ENCODE results near the gene SIDT1. TPM values are rescaled to one million over a fixed set of nuclear protein-coding genes. Genes with fewer than 3 reads are reported as not detected.

The SIDT1 gene
- total RNA-seq (2014; rRNA removed; shearing (Covaris generic)) = 0.20 and 0.42 TPM in 2 replicates

GRCh38 chr3:113531826-113532697 is at the start of gene SIDT1:
SIDT1 (plus strand) TSS chr3:113532555; CDS start chr3:113533022, 467 bp downstream.
- Histone ChIP-seq H3K27ac (no peak within 1 kb of the TSS), H3K27me3 (peaks cover 19% of the 10 kb centered on the region; the same call in 1 of the 2 replicates), H3K4me1 (peaks cover 7% of the 10 kb centered on the region), H3K9me3 (replicated peaks) (no peaks in the 10 kb centered on the region; the same call in 1 of the 2 replicates), H3K36me3 (no peaks in the 10 kb centered on the region), H3K4me3 (peak within 1 kb of the TSS; percentile 52)
- DNase-seq = no peak

GRCh38 chr3:113485161-113485609 is 47.2 kb upstream of the SIDT1 start:
- no peaks in the 10 kb centered on the region for H3K4me1 ChIP-seq
- H3K27ac ChIP-seq = no peak overlapping the region
- DNase-seq = no peak
- H3K36me3 ChIP-seq = 0 out of 2 replicates have a peak, but pooled peaks cover 10% of the 10 kb centered on the region
- peaks cover 5% of the 10 kb centered on the region; the same call in 1 of the 2 replicates for H3K9me3 ChIP-seq (replicated peaks)
- no peaks in the 10 kb centered on the region for H3K27me3 ChIP-seq
- no peak overlapping the region for H3K4me3 ChIP-seq

- peaks cover 13% of the 10 kb centered on the region for H3K4me1 ChIP-seq
- H3K27ac ChIP-seq = no peak overlapping the region
- H3K9me3 ChIP-seq (replicated peaks) = no peaks in the 10 kb centered on the region
- peak in 1 of 2 experiments; percentile 39 for DNase-seq
- no peaks in the 10 kb centered on the region for H3K36me3 ChIP-seq
- no peaks in the 10 kb centered on the region for H3K27me3 ChIP-seq
- H3K4me3 ChIP-seq = no peak overlapping the region
Observed at GRCh38 chr3:113495035-113495434, 37.3 kb upstream of the SIDT1 start.

GRCh38 chr3:113496924-113497323 is 35.4 kb upstream of the SIDT1 start:
- peaks cover 13% of the 10 kb centered on the region for H3K4me1 ChIP-seq
- peak in 1 of 2 experiments; percentile 23 for DNase-seq
- H3K4me3 ChIP-seq = no peak overlapping the region
- no peaks in the 10 kb centered on the region for H3K9me3 ChIP-seq (replicated peaks)
- no peaks in the 10 kb centered on the region for H3K27me3 ChIP-seq
- H3K27ac ChIP-seq = no peak overlapping the region
- H3K36me3 ChIP-seq = no peaks in the 10 kb centered on the region

GRCh38 chr3:113498221-113499005 is 33.9 kb upstream of the SIDT1 start:
- H3K27me3 ChIP-seq = no peaks in the 10 kb centered on the region
- H3K4me3 ChIP-seq = no peak overlapping the region
- H3K36me3 ChIP-seq = no peaks in the 10 kb centered on the region
- H3K4me1 ChIP-seq = peaks cover 13% of the 10 kb centered on the region
- H3K27ac ChIP-seq = peak overlapping the region; percentile 50
- H3K9me3 ChIP-seq (replicated peaks) = no peaks in the 10 kb centered on the region
- peak in 1 of 2 experiments; percentile 8 for DNase-seq

- peak overlapping the region; percentile 50; the same call in 1 of the 2 replicates for H3K27ac ChIP-seq
- no peak for DNase-seq
Observed at GRCh38 chr3:113499081-113499480, 33.3 kb upstream of the SIDT1 start.

GRCh38 chr3:113501597-113501996 is 30.8 kb upstream of the SIDT1 start:
- Histone ChIP-seq H3K27ac (no peak overlapping the region), H3K36me3 (no peaks in the 10 kb centered on the region; the same call in 1 of the 2 replicates), H3K27me3 (no peaks in the 10 kb centered on the region), H3K9me3 (replicated peaks) (no peaks in the 10 kb centered on the region), H3K4me3 (no peak overlapping the region), H3K4me1 (peaks cover 13% of the 10 kb centered on the region)
- no peak for DNase-seq

More at GRCh38 chr3:113499081-113499480, 33.3 kb upstream of the SIDT1 start:
- Histone ChIP-seq H3K36me3 (no peaks in the 10 kb centered on the region), H3K4me1 (peaks cover 13% of the 10 kb centered on the region), H3K27me3 (no peaks in the 10 kb centered on the region), H3K9me3 (replicated peaks) (no peaks in the 10 kb centered on the region), H3K4me3 (no peak overlapping the region)

- Histone ChIP-seq H3K27me3 (no peaks in the 10 kb centered on the region), H3K27ac (no peak overlapping the region), H3K36me3 (no peaks in the 10 kb centered on the region; the same call in 1 of the 2 replicates), H3K4me1 (no peaks in the 10 kb centered on the region), H3K4me3 (no peak overlapping the region), H3K9me3 (replicated peaks) (no peaks in the 10 kb centered on the region)
- no peak for DNase-seq
Observed at GRCh38 chr3:113505867-113506266, 26.5 kb upstream of the SIDT1 start.

GRCh38 chr3:113507501-113508067 is 24.8 kb upstream of the SIDT1 start:
- no peak for DNase-seq
- H3K9me3 ChIP-seq (replicated peaks) = no peaks in the 10 kb centered on the region
- no peak overlapping the region for H3K27ac ChIP-seq
- no peaks in the 10 kb centered on the region for H3K27me3 ChIP-seq
- no peak overlapping the region for H3K4me3 ChIP-seq
- no peaks in the 10 kb centered on the region for H3K4me1 ChIP-seq
- H3K36me3 ChIP-seq = no peaks in the 10 kb centered on the region; the same call in 1 of the 2 replicates

- no peaks in the 10 kb centered on the region; the same call in 1 of the 2 replicates for H3K36me3 ChIP-seq
- no peak overlapping the region for H3K4me3 ChIP-seq
- no peak for DNase-seq
- H3K27ac ChIP-seq = no peak overlapping the region
- no peaks in the 10 kb centered on the region for H3K27me3 ChIP-seq
- no peaks in the 10 kb centered on the region for H3K9me3 ChIP-seq (replicated peaks)
- peaks cover 3% of the 10 kb centered on the region; the same call in 1 of the 2 replicates for H3K4me1 ChIP-seq
Observed at GRCh38 chr3:113508966-113509365, 23.4 kb upstream of the SIDT1 start.

GRCh38 chr3:113514265-113514769 is 18.0 kb upstream of the SIDT1 start:
- no peaks in the 10 kb centered on the region for H3K36me3 ChIP-seq
- peaks cover 7% of the 10 kb centered on the region for H3K4me1 ChIP-seq
- DNase-seq = no peak
- peak overlapping the region; percentile 86 for H3K4me3 ChIP-seq
- peak overlapping the region; percentile 59; the same call in 1 of the 2 replicates for H3K27ac ChIP-seq
- no peaks in the 10 kb centered on the region for H3K9me3 ChIP-seq (replicated peaks)
- no peaks in the 10 kb centered on the region for H3K27me3 ChIP-seq

- no peak overlapping the region; the same call in 1 of the 2 replicates for H3K27ac ChIP-seq
- peaks cover 7% of the 10 kb centered on the region for H3K4me1 ChIP-seq
- H3K27me3 ChIP-seq = no peaks in the 10 kb centered on the region
- peak in 1 of 2 experiments; percentile 56 for DNase-seq
- H3K4me3 ChIP-seq = peak overlapping the region; percentile 86
- H3K36me3 ChIP-seq = no peaks in the 10 kb centered on the region
- H3K9me3 ChIP-seq (replicated peaks) = no peaks in the 10 kb centered on the region
Observed at GRCh38 chr3:113516115-113516505, 16.2 kb upstream of the SIDT1 start.

- DNase-seq = no peak
- Histone ChIP-seq H3K36me3 (no peaks in the 10 kb centered on the region), H3K9me3 (replicated peaks) (no peaks in the 10 kb centered on the region), H3K4me1 (no peaks in the 10 kb centered on the region), H3K4me3 (no peak overlapping the region), H3K27ac (no peak overlapping the region), H3K27me3 (no peaks in the 10 kb centered on the region)
Observed at GRCh38 chr3:113521981-113522380, 10.4 kb upstream of the SIDT1 start.

GRCh38 chr3:113523241-113523640 is 9.1 kb upstream of the SIDT1 start:
- Histone ChIP-seq H3K4me1 (no peaks in the 10 kb centered on the region), H3K27ac (no peak overlapping the region), H3K9me3 (replicated peaks) (no peaks in the 10 kb centered on the region), H3K27me3 (no peaks in the 10 kb centered on the region), H3K36me3 (no peaks in the 10 kb centered on the region), H3K4me3 (no peak overlapping the region)
- DNase-seq = no peak
